MV-4-11 (cell line): ENCODE results near the gene FAM89A.
"Not testable (repeated sequence)": the region's sequence is repeated elsewhere in the genome, so short reads cannot be mapped to it uniquely, and the experiment has no call there.

ENCODE experiments used
- DNase-seq: peaks from one replicate; lab custom pipeline; 2025; lab: John Stamatoyannopoulos, UW

FAM89A gene

GRCh38 chr1:231029841-231030240, 10.2 kb downstream of the FAM89A start:
- no peak for DNase-seq

- DNase-seq = not testable (repeated sequence)
Measured at GRCh38 chr1:231029247-231029646, 10.8 kb downstream of the FAM89A start.

GRCh38 chr1:231028682-231029081, 11.4 kb downstream of the FAM89A start:
- no peak for DNase-seq

- DNase-seq = no peak
Measured at GRCh38 chr1:231027971-231028370, 12.1 kb downstream of the FAM89A start.

- peak; percentile 10 for DNase-seq
Measured at GRCh38 chr1:231027136-231027925, 12.7 kb downstream of the FAM89A start.

- no peak for DNase-seq
Measured at GRCh38 chr1:231026576-231026975, 13.5 kb downstream of the FAM89A start.

GRCh38 chr1:231023150-231023549, 16.9 kb downstream of the FAM89A start:
- DNase-seq = no peak

GRCh38 chr1:231022543-231022942, 17.5 kb downstream of the FAM89A start:
- DNase-seq = not testable (repeated sequence)

- DNase-seq = peak; percentile 22
Measured at GRCh38 chr1:231021540-231022031, 18.5 kb downstream of the FAM89A start.

- no peak for DNase-seq
Measured at GRCh38 chr1:231020816-231021215, 19.2 kb downstream of the FAM89A start.

- peak; percentile 24 for DNase-seq
Measured at GRCh38 chr1:231020139-231020601, 19.9 kb downstream of the FAM89A start.

GRCh38 chr1:231019711-231020110, 20.3 kb downstream of the FAM89A start:
- DNase-seq = no peak

- no peak for DNase-seq
Measured at GRCh38 chr1:231016966-231017365, 23.1 kb downstream of the FAM89A start.

GRCh38 chr1:231016234-231016633, 23.8 kb downstream of the FAM89A start:
- DNase-seq = no peak

GRCh38 chr1:231013391-231014015, 26.6 kb downstream of the FAM89A start:
- no peak for DNase-seq

GRCh38 chr1:231011963-231012362, 28.1 kb downstream of the FAM89A start:
- no peak for DNase-seq

GRCh38 chr1:231011360-231011759, 28.7 kb downstream of the FAM89A start:
- DNase-seq = no peak

GRCh38 chr1:231007535-231007934, 32.5 kb downstream of the FAM89A start:
- DNase-seq = not testable (repeated sequence)

GRCh38 chr1:231001892-231002291, 38.2 kb downstream of the FAM89A start:
- DNase-seq = no peak

GRCh38 chr1:231000639-231001038, 39.4 kb downstream of the FAM89A start:
- no peak for DNase-seq

GRCh38 chr1:231000201-231000600, 39.9 kb downstream of the FAM89A start:
- no peak for DNase-seq

GRCh38 chr1:230994860-230995259, 45.2 kb downstream of the FAM89A start:
- no peak for DNase-seq

- DNase-seq = no peak
Measured at GRCh38 chr1:230992100-230992774, 47.8 kb downstream of the FAM89A start.
